Fibroblast of lung (primary cell): Measurements from ENCODE around the gene PRKCA.

Experiments
- EZH2 ChIP-seq: IDR thresholded peaks from 2 replicates; pipeline ENCODE4 v1.5.1; 2012; ENCODE audit warnings: low read length, control low read depth, mild to moderate bottlenecking; ENCODE audit errors: missing control alignments
- TF ChIP-seq, protein P1 (sequence below), 2 donors: IDR thresholded peaks in 1 of 2; conservative IDR thresholded peaks in 1 of 2; 1 replicate in 1 of 2; 2 replicates in 1 of 2; pipeline ENCODE4 v1.5.1; 2011 to 2012; ENCODE audit warnings: low read length in 2 of 2, control low read depth in 1 of 2, inconsistent platforms in 1 of 2, low read depth in 1 of 2, mild to moderate bottlenecking in 1 of 2

DNA sequence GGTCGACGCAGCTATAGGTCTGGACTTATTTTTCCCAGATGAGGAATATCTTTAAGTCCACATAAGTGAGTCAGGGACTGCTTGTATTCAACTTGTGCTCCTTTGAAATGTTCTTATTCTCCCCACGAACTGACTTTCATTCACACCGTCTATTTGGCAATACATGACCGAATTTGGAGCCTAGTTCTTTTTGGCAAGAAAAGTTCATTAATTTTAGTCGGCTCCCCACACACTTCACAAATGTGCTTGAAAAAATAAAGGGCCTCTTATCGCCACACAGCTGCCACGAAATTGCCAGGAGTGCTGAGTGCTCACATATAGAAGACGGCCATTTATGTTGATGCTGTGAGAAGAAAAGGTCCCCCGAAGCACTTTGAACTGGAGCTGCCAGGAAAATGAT is 152.6 kb downstream of the PRKCA start:
- TF ChIP-seq, protein P1, sequence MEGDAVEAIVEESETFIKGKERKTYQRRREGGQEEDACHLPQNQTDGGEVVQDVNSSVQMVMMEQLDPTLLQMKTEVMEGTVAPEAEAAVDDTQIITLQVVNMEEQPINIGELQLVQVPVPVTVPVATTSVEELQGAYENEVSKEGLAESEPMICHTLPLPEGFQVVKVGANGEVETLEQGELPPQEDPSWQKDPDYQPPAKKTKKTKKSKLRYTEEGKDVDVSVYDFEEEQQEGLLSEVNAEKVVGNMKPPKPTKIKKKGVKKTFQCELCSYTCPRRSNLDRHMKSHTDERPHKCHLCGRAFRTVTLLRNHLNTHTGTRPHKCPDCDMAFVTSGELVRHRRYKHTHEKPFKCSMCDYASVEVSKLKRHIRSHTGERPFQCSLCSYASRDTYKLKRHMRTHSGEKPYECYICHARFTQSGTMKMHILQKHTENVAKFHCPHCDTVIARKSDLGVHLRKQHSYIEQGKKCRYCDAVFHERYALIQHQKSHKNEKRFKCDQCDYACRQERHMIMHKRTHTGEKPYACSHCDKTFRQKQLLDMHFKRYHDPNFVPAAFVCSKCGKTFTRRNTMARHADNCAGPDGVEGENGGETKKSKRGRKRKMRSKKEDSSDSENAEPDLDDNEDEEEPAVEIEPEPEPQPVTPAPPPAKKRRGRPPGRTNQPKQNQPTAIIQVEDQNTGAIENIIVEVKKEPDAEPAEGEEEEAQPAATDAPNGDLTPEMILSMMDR (conservative IDR thresholded peaks at IDR 0.05 in 1 of 2, IDR thresholded peaks at IDR 0.05 in 1 of 2; ENCODE audit: low read depth in 1 of 2, low read length in 2 of 2), result no peak
- no peak for TF ChIP-seq EZH2
